ENCODE results near the gene PIKFYVE. TPM values are rescaled to one million over a fixed set of nuclear protein-coding genes. Genes with fewer than 3 reads are reported as not detected.
A peak's percentile ranks its signal among the peaks of the same experiment; 100 is the strongest.
"Not testable (repeated sequence)": the region's sequence is repeated elsewhere in the genome, so short reads cannot be mapped to it uniquely, and the experiment has no call there.

Gene PIKFYVE
- polyA plus RNA-seq, 3 donors: 20.1 to 30.8 (median 28.0) TPM

GRCh38 chr2:208254871-208255556 is 11.0 kb upstream of the PIKFYVE start, which contains the start of gene IDH1:
TSS of gene IDH1 (minus strand) at chr2:208255071. CDS start at chr2:208251551, 3,520 bp downstream.
- DNase-seq: peak; percentile 96

GRCh38 chr2:208255557-208256106 is 10.4 kb upstream of the PIKFYVE start:
- no peak for DNase-seq

GRCh38 chr2:208256192-208256782 is 9.8 kb upstream of the PIKFYVE start:
- no peak for DNase-seq

GRCh38 chr2:208256849-208257813 is 8.9 kb upstream of the PIKFYVE start:
- not testable (repeated sequence) for DNase-seq

DNA sequence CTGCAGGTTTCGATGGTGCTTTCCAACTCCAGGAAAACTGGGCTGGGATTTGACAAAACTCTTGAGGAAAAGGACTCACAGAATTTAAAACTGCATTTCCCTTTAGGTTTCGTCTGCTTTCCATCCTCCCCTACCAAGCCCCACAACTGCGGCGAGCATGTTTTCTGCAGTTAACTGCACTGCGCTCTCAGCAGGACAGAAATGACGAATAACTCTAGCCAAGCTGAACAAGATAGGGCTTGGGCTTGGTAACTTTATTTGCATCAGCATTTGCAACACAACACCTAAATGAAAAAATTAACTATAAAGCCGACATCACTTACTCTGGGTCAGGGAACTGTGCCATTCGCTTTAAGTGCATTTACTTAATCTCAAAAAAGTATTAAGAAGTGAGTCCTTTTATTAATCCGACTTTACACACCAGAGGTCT is 669 bp upstream of the PIKFYVE start:
- DNase-seq: no peak

- no peak for DNase-seq
These were observed 468 bp downstream of the PIKFYVE start for GRCh38 chr2:208266553-208266893.

GRCh38 chr2:208266936-208267335 is 881 bp downstream of the PIKFYVE start:
- no peak for DNase-seq

GRCh38 chr2:208267526-208267925 is 1.5 kb downstream of the PIKFYVE start:
- not testable (repeated sequence) for DNase-seq

DNA sequence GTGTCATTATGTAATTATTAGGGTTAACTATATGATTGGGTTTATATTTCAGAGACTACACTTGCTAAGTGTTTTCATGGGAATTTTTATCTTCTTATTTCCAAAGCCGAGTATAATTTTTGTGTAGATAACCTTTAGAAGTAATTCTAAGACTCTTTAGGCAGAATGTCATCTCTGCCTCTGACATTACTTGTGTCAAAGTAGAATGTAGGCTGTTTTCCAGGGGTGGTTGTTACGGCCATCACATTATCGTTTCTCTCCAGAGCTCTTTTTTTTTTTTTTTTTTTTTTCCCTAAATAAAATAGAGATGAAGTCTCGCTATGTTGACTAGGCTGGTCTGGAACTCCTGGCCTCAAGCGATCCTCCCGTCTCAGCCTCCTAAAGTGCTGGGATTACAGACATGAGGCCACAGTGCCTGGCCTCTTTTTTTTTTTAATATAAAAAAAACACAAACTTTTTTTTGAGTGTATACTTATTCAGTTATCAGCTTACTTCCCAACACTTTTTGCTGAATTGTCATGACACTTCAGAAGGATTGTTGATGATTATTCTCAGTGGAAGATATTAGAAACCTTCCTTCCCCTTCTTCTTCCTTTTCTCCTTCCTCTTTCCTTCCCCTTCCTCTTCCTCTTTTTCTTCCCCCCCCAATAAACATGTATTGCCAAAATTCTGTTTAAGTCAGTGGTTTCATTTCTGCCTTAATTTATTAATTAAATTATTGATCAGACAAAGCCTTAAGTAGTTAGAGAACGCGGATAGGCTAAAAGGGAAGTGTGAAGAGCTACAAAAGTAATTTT is 2.3 kb downstream of the PIKFYVE start:
- DNase-seq: no peak

- no peak for DNase-seq
These were observed 3.0 kb downstream of the PIKFYVE start for GRCh38 chr2:208269091-208269490.

GRCh38 chr2:208274748-208275147 is 8.7 kb downstream of the PIKFYVE start:
- no peak for DNase-seq

DNA sequence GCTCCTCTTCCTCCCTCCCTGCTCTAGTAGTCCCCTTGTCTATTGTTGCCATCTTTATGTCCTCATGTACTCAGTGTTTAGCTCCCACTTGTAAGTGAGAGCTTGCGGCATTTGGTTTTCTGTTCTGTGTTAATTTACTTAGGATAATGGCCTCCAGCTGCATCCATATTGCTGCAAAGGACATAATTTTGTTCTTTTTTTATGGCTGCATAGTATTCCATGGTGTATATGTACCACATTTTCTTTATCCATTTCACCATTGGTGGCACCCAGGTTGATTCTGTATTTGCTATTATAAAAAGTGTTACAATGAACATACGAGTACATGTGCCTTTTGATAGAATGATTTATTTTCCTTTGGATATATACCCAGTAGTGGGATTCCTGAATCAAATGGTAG is 12.5 kb downstream of the PIKFYVE start:
- DNase-seq: no peak

DNA sequence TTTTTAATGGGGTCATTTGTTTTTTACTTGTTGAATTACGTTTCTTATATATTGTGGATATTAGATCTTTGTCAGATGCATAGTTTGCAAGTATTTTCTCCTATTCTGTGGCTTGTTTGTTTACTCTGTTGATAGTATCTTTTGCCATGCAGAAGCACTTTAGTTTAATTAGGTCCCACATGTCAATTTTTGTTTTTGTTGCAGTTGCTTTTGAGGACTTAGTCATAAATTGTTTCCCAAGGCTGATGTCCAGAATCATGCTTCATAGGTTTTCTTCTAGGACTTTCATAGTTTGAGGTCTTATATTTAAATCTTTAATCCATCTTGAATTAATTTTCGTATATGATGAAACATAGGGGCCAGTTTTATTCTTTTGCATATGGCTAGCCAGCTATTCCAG is 13.2 kb downstream of the PIKFYVE start:
- DNase-seq: no peak

- DNase-seq: no peak
These were observed 14.2 kb downstream of the PIKFYVE start for GRCh38 chr2:208280234-208280633.

DNA sequence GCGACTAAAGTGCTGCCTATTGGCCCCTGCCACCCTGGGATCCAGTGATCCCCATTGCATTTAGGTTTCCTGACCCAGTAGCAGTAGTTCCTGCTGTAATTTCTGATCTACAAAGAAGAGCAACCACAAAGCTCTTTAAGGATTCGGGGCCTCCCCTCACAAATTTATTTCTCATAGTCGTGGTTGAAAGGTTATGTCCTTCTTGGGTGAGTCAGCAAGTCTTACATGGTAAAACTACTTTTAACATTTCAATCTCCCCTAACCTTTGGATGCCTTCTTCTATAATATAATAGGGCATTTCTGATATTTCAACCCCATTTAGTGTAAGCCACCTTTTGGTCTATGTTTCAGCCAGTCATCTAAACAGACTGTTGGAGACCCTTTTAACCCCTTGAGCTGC is 14.9 kb downstream of the PIKFYVE start:
- no peak for DNase-seq

- no peak for DNase-seq
These were observed 19.8 kb downstream of the PIKFYVE start for GRCh38 chr2:208285853-208286252.

- no peak for DNase-seq
These were observed 28.5 kb downstream of the PIKFYVE start for GRCh38 chr2:208294482-208295024.

DNA sequence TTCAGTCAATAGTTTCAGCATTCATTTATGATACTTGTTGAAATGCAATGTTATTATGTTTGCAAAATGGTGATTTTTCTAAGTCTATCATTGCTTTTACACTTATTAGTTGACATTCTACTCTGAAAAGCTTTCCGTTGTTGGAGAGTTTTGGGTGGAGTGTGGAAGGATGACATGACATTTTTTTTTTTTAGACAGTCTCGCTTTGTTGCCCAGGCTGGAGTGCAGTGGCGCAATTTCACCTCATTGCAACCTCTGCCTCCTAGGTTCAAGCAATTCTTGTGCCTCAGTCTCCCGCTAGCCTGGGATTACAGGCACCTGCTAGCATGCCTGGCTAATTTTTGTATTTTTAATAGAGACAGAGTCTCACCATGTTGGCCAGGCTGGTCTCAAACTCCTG is 29.8 kb downstream of the PIKFYVE start:
- no peak for DNase-seq

- no peak for DNase-seq
These were observed 30.6 kb downstream of the PIKFYVE start for GRCh38 chr2:208296610-208297009.

DNA sequence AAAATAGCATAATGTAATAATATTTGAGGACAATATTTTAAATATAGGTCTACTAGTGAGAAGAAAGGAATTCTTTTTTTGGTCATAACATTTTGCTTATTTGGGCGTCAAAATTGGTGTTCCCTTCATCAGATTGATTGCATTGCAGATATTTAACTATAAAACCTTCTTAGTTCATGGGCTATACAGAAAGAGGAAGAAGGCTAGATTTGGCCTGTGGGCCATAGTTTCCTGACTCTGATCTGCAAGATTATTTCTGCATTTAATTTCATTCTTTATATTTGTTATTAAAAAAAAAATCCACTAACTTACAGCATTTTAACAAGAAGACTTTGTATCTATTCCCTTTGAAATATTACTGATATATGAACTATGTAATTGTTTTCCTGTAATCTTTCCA is 31.9 kb downstream of the PIKFYVE start:
- DNase-seq: no peak

Data from renal pelvis (tissue), 4 donors.